ENCODE measurements around the gene DNAJA3. TPM values are rescaled to one million over a fixed set of nuclear protein-coding genes. Genes with fewer than 3 reads are reported as not detected.

DNAJA3 gene
- total RNA-seq, 1 experiment from 2014 or later = 56.2 TPM

DNA sequence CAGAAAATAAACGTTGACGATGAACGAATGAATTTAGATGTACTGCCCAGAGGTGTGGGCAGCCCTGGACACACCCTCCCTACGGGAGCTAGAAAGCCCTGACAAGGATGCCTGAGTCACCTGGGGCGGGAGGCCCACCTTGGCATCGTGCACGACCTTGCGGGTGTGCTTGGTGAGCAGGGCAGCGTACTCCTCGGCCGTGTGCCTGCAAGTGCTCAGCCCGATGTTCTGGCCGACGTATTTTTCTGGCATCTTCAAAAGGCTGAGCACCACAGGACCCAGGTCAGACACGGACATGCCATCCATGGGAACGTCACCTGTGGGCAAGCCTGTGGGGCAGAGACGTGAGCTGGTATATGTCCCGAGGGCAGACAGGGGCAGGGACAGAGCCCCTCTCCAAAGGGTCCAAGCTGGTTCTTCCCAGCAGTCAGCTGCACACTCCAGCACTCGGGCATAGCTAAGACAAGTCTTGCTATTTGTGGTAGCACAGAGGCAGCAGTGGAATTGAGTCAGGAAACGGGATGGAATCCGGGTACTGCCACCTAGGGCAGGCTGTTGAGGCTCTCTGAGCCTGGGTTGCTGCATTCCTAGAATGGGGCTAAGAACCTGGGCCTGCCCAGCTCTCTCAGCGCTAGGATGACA lies 38.0 kb downstream of the DNAJA3 start:
- H3K36me3 Mint-ChIP-seq (ENCODE audit: insufficient read depth in 1 of 3, low read depth in 3 of 3) = peaks cover 18 to 59% (median 56%) of the 10 kb centered on the region in 3 experiments; a peak in 6 of 7 replicates
- H3K4me3 Mint-ChIP-seq = no peak overlapping the region
- no peaks in the 10 kb centered on the region for H3K27me3 ChIP-seq (ENCODE audit: insufficient read depth, low read length)
- H2BK120ac ChIP-seq (ENCODE audit: low read depth, low read length, poor library complexity, severe bottlenecking) = no peak overlapping the region
- H3K9ac ChIP-seq (ENCODE audit: extremely low read depth, insufficient read length, low read length) = no peak overlapping the region
- H3K14ac ChIP-seq (ENCODE audit: insufficient read depth, low read length) = no peak overlapping the region
- H3K79me1 ChIP-seq (ENCODE audit: insufficient read depth, low read depth, low read length, poor library complexity, severe bottlenecking) = no peaks in the 10 kb centered on the region
- H2AK5ac ChIP-seq (ENCODE audit: insufficient read length, low read length) = no peak overlapping the region
- H4K91ac ChIP-seq (ENCODE audit: insufficient read length, low read depth, low read length) = no peak overlapping the region
- no peak overlapping the region for H3K27ac ChIP-seq (ENCODE audit: insufficient read length, low read depth, low read length)
- no peak overlapping the region for H2BK12ac ChIP-seq (ENCODE audit: insufficient read length, low read depth, low read length)
- no peaks in the 10 kb centered on the region for H4K20me1 ChIP-seq (ENCODE audit: control insufficient read depth, insufficient read depth, insufficient read length)
- no peaks in the 10 kb centered on the region for H3K79me2 ChIP-seq (ENCODE audit: insufficient read depth, low read length)
- no peak overlapping the region for H3K23ac ChIP-seq (ENCODE audit: insufficient read length, low read depth, low read length)
- DNase-seq = no peak
- H3K27me3 Mint-ChIP-seq (ENCODE audit: low read depth) = no peaks in the 10 kb centered on the region; the same call in 1 of the 2 replicates
- H2BK5ac ChIP-seq (ENCODE audit: insufficient read length, low read length) = no peak overlapping the region
- H2AFZ ChIP-seq (ENCODE audit: low read length) = no peak overlapping the region
- H3K4ac ChIP-seq (ENCODE audit: low read depth, low read length) = no peak overlapping the region
- H3T11ph ChIP-seq (ENCODE audit: low read length) = no peak overlapping the region
- H3K4me2 ChIP-seq (ENCODE audit: insufficient read depth, insufficient read length, low read length) = no peak overlapping the region
- no peaks in the 10 kb centered on the region for H3K4me1 ChIP-seq (ENCODE audit: insufficient read depth, low read length)
- no peak overlapping the region for H2BK20ac ChIP-seq (ENCODE audit: low read depth, low read length, poor library complexity, severe bottlenecking)
- TF ChIP-seq, protein P1, sequence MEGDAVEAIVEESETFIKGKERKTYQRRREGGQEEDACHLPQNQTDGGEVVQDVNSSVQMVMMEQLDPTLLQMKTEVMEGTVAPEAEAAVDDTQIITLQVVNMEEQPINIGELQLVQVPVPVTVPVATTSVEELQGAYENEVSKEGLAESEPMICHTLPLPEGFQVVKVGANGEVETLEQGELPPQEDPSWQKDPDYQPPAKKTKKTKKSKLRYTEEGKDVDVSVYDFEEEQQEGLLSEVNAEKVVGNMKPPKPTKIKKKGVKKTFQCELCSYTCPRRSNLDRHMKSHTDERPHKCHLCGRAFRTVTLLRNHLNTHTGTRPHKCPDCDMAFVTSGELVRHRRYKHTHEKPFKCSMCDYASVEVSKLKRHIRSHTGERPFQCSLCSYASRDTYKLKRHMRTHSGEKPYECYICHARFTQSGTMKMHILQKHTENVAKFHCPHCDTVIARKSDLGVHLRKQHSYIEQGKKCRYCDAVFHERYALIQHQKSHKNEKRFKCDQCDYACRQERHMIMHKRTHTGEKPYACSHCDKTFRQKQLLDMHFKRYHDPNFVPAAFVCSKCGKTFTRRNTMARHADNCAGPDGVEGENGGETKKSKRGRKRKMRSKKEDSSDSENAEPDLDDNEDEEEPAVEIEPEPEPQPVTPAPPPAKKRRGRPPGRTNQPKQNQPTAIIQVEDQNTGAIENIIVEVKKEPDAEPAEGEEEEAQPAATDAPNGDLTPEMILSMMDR (conservative IDR thresholded peaks at IDR 0.05) = no peak
- H3K4me1 Mint-ChIP-seq = peaks cover 10 to 20% of the 10 kb centered on the region in 2 experiments
- no peak overlapping the region for H3K56ac ChIP-seq (ENCODE audit: insufficient read length, low read depth, low read length)
- no peaks in the 10 kb centered on the region for H3K9me3 ChIP-seq (ENCODE audit: control insufficient read depth, low read depth, low read length)
- H2BK15ac ChIP-seq (ENCODE audit: low read depth, low read length) = no peak overlapping the region
- H4K8ac ChIP-seq (replicated peaks; ENCODE audit: insufficient read length, low read depth, low read length) = no peak overlapping the region
- no peak overlapping the region for H4K5ac ChIP-seq (ENCODE audit: insufficient read length, low read depth, low read length)
- H3K23me2 ChIP-seq (ENCODE audit: insufficient read length, low read depth, low read length, poor library complexity, severe bottlenecking) = no peaks in the 10 kb centered on the region
- no peak overlapping the region for H3K18ac ChIP-seq (ENCODE audit: insufficient read length, low read depth, low read length)
- WGBS (ENCODE audit: extremely low coverage, insufficient read length, low lambda C conversion rate) = no CpG with 5 or more reads among the region's 22 CpGs
- H3K27ac Mint-ChIP-seq = peak overlapping the region in 2 of 3 experiments; percentile 72 to 86; a peak in 4 of 7 replicates
- H3K9me3 Mint-ChIP-seq = no peaks in the 10 kb centered on the region

Measured in H9 (cell line).